ENCODE results near the gene COMT.

The COMT gene

DNA sequence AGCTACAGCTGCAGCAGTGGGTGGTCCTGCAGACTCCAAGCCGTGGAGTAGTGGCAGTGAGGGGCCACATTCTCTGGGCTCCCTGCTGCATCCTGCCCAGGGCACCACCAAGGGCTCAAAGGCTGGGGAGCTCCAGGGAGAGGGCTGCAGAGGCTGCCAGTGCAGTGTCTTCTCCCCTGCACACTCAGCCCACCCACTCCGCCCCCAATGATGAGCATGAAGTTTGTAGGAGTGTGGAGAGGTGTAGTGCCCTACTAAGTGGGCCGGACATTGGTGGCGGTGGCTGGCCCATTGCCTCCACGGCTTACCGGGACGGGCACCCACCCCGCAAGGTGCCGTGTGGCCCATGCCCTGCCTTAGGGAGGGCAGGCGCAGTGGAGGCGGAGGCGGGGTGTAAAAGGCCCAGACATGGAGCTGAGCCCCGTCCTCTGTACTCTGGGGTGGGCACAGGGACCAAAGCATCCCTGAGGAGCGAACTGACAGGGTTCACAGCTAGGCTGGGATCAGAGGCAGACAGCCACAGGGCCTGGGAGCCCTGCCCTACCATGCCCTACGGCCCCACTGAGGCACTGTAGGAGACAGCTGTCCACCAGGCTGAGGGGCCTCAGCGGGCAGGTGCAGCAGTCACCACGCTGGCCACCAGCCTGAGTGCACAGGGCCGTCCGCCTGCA is 56.1 kb downstream of the COMT start:
- DNase-seq, result no peak

DNA sequence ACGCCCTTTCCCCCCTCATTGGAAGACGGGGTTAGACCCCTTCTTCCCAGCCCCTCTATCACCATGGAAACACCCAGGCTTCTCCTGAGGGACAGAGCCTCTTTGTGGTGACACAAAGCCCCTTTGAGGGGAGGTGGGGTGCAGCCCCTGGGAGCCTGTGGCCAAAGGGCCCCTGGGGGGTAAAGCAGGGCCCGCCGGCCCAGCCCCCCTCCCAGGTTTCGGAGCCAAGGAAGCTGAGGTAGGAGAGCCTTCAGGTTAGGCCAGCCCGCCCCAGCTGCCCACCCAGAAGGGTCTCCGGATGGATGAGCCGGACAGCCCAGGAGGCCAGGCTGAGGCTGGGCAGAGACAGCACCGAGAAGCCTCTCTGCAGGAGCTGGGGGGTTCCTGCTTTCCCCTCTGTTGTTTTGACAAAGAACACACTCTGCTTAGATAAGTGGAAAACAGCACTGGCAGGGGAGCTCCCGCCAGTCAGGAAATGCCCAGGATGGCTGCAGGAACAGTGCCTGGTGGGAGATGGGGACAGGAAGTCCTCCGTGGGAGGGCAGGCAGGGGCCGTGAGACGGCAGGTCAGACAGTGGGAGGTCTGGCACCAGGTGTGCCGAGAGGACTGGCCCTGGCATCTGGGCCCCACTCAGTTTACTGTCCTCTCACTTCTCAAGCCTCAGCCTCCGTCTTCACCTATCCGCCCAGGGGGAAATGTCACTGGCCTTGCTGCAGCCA is 56.8 kb downstream of the COMT start:
- no peak for DNase-seq

DNA sequence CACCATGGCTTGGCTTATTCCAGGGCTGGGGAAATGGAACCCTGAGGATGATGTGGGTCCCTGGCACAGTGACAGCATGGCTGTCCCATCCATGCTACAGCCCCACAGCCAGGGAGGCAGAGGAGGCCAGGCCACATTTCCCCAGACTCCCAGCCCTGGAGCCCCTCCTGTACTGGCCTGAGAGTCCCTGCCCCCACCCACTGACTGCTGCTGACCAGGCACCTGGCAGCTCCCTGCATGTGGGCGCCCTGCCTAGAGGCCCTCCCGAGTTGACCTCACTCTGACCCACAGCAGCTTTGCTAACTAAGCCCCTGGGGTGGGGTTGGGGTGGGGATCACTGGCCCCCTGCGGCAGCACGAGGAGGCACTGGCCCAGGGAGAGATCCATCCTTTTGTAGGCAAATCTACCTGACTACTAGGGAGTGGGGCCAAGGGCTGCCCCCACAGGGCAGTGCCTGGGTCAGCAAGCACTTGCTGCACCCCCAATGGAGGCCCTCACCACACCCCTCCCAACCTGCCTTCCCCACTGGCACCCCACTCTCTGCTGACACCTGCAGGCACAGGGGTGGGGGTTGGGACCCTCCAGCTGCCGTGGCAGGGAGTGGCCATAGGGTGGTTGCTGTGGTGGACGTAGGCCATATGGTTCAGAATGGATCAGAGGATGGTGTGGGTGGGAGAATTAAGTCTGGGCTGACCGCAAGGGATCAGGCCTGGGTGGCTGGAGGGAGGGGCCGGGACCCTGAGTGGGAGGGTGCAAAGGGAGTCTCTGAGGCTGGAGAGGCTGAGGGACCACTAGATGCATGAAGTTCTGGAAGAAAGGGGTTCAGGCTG is 57.6 kb downstream of the COMT start:
- no peak for DNase-seq

DNA sequence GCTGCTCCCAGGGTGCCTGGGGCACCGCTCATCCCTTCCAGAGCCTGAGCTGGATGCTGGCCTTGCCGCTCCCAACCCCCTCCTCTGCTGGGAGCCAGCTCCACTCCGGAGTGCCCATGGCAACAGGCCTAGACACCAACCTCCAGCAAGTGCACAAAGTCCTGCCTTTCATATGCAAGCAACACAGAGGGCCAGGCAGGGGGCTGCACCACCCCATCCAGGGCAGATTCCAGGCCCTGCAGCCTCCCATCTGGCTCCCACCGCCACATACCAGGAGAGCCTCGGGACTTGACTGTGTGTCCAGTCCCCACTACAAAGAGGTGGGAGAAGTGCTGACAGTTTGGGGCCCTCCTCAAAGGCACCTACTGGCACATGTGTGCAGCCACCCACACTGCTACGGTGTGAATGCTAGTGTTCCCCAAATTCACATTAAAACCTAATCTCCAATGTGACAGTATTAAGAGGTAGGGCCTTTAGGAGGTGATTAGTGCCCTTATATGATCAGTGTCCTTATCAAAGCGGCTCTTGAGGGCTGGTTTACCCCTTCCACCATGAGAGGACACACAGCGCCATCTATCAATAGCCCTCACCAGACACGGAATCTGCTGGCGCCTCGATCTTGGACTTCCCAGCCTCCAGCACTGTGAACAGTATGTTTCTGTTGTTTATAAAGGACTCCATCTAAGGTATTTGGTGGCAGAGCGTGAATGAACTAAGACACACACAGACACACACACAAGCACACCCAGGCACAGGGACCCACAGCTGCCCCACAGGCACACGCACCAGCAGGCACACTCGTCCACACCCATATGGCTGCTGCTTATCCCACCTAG is 58.9 kb downstream of the COMT start:
- DNase-seq, result no peak

DNA sequence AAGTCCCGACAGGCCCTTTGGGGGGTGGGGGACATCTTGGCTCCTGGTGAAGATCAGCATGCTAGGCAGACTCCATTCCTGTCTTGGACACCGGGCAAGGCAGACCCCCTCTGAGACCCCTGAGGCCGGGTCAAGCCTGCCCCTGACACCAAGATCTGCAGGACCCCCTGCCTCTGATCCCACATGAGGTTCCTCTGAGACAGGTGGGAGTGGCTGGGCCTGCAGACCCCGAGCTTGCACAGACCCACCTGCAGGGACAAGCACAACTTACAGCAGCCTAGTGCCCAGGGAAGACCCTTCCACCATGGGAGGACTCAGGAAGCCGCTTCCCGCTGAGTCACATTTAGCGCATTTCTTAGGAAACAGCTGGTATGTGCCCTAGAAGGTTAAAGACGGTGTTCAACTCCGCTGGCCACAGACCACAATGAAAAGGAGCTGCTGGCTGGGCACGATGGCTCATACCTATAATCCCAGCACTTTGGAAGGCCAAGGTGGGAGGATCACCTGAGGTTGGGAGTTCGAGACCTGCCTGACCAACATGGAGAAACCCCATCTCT is 59.6 kb downstream of the COMT start:
- no peak for DNase-seq

DNA sequence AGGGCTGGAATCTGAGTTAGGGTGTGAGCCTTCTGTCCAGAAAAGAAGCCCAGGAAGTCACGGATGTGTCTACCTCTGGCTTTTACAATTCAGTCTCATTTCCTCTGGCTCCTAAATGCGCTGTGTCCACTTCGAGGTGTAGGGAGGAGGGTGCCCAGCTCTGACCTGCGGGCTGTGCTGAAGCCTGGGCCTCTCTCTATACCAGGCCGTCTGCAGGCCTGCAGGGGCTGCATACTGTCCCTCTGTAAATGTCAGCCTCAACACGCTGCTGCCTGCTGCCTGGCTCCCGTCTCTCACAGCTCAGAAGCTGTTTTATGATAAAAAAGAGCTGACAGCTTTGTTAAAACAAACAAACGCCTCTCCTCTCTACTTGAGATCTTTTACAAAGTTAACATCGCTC is 60.6 kb downstream of the COMT start:
- no peak for DNase-seq

DNA sequence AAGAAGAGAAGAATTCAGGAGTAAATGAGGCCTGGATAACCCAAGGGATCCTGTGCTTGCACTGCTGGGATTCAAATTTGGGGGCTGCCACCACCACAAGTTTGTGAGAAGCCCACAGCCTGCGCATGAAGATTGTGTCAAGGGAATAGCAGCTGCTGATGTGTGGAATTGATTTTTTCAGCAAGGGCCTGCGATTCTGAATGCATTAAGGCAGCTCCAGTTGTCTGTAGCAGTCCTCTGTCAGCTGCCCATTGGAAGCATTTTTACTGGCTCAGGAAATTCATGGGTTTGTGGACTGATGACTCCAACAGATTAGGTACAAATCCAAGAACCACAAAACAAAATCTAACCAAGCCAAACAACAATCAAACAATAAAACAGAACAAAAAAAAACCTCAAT is 61.1 kb downstream of the COMT start:
- no peak for DNase-seq

DNA sequence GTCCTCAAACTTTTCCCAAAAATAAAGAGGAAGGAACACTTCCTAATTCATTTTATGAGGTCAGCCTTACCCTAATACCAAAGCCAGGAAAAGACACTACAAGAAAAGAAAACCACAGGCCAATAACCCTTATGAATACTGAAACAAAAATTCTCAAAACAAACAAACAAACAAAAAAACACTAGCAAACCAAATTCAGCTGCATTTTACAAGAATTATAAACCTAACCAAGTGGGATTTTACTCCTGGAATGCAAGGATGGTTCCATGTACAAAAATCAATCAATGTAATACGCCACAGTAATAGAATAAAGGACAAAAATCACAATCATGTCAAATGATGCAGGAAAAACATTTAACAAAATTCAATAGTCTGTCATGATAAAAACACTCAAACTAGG is 61.7 kb downstream of the COMT start:
- no peak for DNase-seq

DNA sequence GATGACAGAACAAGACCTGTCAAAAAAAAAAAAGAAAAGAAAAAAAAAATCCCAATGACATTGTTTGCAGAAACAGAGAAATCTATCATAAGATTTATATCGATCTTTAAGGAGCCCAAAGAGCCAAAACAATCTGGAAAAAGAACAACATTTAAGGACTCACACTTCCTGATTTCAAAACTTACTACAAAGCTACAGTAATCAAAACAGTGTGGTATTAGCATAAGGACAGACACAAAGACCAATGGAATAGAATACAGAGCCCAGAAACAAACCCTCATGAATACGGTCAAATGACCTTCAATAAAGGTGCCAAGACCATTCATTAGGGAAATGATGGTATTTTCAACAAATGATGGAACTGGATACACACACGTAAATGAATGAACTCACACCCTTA is 62.9 kb downstream of the COMT start:
- no peak for DNase-seq

DNA sequence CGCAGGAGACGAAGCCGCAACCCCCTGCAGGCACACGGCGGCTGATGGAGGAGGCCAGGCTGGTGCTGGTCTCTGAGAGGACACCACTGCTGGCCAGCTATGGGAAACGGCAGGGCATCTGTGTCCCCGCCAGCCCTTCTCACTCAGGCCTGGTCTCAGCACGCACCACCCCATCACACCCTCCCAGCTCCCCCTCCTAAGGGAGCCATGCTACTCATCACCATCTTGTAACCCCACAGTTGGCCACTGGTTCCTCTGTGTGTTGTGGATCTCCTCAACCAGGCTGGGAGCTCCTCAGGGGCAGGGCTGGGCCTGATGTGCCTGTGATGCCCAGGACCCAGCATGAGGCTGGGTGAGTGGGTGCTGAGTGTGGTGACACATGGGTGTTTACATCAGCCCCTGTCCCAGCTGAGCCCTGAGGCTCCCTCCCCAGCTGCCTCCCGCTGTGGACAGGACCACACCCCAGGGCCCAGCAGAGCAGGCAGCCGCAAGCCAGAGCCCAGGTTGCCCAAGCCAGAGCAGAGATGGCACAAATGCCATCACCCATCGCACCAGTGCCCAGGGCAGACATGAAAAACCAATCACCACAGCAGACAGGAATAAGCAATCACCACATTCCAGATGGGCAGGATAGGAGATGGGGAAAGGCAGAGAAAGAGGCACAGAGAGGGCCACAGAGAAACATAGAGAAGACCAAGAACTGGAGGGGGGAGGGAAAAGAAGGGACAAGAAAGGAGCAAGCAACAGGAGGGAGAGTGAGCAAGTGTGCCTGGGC is 66.8 kb downstream of the COMT start:
- DNase-seq, result no peak

DNA sequence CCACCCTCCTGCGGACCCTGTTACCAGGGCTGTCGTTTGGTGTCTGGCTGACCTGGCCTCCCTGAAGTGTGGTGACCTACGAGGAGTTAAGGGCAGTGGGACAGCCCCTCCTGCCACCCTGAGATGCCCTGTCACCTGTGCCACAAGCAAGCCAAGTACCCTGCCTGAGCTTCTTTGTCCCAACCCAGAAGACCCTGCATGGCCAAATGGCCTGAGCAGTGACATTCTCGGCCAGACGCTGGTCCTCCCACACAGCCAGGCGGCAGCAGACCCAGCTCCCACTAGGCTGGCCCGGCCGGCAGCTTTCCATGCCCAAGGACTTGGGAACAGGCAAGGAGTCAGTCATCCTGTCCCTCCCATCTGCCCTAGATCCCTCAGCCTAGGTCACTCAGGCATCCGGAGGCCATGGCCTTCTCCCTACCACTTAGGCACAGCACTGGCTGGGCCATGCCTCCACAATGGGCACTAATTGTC is 67.5 kb downstream of the COMT start:
- no peak for DNase-seq

DNA sequence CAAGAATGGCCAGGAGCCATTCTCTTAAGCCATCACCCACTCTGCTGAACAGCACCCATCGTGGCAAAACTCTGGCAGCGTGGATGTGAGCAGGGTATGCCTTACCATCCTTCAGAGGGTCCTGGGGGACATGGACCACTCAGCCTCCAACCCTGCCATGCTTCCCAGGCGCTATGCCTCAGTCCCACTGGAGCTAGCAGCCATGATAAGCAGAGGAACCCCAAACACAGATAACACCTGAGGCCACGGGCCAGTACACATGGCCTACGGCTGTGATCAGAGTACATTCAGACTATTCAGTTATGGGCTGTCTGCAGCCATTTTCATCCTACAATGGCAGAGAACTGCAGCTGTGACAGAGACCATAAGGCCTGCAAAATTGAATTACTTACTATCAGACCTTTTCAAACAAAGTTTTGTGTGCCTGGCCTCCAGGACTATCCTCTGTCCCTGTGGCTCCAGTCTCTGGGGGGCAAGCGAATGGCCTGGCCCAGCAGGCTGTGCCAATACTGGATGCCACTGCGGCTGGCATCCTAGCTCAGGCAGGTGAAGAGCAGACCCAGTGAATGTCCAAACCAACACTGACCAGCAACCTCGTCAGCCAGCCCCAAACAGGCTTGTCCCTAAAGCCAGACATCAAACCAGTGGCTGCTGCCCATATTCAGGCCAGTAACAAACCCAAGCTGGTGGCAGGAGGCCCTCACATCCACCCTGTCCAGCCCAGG is 68.2 kb downstream of the COMT start:
- DNase-seq, result no peak

DNA sequence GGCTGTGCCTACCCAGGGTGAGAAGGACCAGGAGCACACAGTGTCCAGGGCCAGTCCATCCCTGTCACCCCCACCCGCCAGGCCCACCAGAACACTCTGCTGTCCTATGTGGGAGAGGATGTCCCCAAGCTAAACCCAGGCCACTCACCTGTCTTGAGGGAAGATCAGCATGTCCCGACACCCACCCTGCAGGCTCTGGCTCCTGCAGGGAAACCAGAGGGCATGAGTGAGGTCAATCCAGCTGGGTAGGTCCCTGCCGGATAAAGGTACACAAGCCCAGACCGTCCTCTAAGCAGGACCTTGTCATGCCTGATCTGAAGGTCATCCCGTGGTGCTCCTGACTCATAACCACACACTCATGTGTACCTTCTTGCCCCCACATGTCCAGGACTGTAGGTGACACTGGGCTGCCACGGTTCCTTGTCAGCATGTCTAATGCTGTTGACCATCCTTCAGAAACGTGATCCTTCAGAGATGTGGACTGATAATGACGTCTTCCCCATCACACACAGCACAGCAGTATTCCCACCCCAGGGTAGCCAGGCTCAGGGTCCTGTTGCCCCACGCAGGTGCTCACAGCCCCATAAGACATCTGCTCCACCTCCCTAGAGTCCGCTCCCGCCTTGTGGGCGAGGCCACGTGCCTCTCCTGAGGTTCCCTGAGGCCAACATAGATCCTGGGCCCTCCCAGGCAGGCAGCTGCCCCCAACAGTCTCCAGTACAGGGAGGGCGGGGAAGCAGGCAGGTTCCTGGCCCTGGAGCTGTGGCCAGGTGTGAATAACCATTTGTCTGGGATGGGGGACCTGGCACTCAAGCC is 68.9 kb downstream of the COMT start:
- DNase-seq, result no peak

DNA sequence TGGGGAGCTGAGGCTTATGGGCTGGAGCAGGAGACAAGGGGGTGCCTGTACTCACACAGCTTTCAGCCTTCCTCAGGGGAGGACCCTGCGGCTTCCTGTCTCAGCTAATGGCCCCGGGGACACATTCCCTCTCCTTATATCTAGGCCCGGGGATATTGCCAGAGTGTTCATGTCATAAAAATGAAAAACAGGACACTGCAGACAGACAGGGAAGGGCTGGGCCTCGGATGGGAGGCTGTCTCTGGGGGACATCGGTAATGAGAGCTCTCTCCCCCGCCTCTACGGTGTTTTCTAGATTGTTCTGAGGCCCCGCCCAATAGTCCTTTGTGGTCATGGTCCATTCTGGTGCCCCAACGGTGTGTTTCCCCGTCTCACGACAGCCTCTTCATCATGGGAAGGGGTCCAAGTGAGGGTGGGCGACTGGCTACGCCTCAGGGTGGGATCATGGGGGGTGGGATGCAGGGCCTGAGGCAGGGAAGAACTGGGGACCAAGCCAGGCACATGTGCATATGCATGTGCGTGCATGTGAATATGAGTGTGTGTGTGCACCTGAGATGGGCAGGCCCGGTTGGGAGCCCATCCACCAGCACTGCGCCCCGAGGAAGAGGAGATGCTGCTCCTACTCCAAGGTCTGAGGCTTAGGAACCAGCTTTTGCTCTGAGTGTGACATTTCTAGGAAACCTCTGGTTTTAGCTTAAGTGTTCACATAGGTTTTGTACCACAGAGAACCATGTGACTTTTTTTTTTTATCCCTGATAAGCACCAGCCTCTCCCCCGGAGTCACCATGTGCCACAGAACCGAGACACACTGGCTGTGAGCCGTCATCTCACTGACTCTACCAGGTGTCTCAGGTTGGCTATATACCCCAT is 69.8 kb downstream of the COMT start:
- DNase-seq, result no peak

DNA sequence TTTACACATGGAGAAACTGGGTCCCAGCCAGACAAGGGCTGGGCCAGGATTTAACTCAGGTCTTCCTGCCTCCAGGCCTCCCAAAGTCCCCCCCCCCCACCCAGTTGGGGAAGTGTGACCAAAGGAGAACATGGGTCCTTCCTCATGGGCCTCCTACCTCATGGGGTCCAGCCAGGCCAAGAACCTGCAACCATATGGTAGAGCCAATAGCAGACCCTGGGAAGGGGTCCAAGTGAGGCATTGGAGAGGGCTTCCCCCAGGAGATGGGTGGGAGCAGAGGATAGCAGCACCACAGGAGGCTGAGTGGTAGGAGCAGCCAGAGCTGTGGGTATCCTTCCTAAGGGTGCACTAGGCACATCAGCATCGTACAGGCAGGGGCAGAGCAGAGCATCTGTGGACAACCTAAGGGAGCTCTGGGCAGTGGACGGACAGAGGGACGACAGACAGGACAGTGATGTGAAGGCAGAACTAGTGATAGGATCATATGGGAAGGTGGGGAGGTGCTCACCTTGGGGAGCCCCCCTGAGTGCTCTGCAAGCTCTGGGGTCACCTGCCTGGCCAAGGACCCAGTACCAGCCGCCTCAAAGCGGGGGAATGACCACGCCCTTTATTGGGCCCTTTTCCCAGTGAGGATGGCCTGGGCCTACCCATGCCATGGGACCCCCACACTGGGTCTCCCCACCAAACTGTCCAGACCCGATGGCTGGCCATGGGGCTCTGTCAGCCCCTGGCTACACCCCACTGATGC is 70.6 kb downstream of the COMT start:
- DNase-seq, result no peak

DNA sequence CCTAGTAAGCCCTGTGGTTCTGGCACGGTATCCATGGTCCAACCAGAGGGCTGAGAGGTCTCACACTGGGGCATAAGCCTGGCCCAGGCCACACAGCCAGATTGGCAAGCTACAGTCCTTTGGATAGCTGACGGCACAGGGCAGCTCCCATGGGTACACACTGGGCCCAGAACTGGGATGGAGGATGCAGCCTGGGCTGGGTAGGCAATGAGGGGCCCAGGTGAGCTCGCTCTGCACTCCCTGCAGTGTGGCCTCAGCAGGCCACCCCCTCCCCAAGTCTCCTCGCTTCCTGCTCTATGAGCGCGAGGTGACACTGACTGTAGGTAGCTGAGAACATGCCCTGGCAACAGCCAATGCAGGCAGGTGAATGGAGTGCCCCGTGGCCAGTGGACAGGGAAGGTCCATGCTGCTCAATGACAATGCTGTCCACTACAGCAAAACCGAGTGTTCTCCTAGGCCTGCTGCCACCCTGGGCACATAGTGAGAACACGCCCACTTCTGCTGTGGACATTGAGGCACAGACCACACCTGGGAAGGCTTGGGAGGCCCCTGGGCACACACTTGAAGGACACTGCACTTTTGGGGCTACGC is 71.3 kb downstream of the COMT start:
- DNase-seq, result no peak

DNA sequence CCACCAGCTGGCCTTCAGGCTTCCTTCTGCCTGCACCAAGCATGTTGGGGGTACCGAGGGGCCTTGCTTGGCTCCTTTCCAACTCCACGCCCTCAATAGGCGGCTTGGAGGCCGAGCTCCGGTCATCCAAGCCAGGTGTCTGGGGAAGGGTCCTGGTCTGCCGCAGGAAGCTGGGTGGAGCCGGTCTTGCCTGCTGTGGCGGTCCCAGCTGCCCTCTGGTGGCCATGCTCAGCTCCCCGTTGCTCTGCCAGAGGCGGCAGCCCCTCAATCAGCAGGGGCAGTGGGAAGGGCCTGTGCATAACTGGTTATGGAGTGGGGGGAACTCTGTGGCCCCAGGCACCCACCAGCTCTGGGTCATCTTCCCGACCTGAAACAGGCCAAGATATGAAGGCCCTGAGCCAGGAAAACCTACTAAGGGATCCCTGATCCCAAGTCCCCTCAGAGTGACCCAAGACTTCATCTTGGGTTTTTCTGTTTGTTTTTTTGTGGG is 71.9 kb downstream of the COMT start:
- DNase-seq, result no peak

All from effector CD4-positive, alpha-beta T cell (primary cell).